Thyroid gland (tissue), 4 donors: ENCODE measurements around the gene PARD3.

Source experiments
- POLR2A ChIP-seq, 2 donors: fragments of 450-650 bp; IDR thresholded peaks; one replicate each; pipeline ENCODE4 v1.6.1; 2017; ENCODE audit warnings: antibody characterized with exemption in 2 of 2, mild to moderate bottlenecking in 2 of 2, moderate library complexity in 1 of 2
- TF ChIP-seq, protein P1 (sequence below), 6 experiments: fragments of 200-600 bp in 3 of 6; fragments of 450-650 bp in 3 of 6; sonication (generic) in 3 of 6; IDR thresholded peaks; one replicate each; pipeline ENCODE4 v1.5.1; 2016 to 2019; ENCODE audit warnings: antibody characterized with exemption in 6 of 6, mild to moderate bottlenecking in 2 of 6, inconsistent platforms in 1 of 6, moderate library complexity in 1 of 6

GRCh38 chr10:34587002-34587679 is 228.0 kb downstream of the PARD3 start:
- TF ChIP-seq, protein P1, sequence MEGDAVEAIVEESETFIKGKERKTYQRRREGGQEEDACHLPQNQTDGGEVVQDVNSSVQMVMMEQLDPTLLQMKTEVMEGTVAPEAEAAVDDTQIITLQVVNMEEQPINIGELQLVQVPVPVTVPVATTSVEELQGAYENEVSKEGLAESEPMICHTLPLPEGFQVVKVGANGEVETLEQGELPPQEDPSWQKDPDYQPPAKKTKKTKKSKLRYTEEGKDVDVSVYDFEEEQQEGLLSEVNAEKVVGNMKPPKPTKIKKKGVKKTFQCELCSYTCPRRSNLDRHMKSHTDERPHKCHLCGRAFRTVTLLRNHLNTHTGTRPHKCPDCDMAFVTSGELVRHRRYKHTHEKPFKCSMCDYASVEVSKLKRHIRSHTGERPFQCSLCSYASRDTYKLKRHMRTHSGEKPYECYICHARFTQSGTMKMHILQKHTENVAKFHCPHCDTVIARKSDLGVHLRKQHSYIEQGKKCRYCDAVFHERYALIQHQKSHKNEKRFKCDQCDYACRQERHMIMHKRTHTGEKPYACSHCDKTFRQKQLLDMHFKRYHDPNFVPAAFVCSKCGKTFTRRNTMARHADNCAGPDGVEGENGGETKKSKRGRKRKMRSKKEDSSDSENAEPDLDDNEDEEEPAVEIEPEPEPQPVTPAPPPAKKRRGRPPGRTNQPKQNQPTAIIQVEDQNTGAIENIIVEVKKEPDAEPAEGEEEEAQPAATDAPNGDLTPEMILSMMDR (IDR thresholded peaks at IDR 0.05): no peak
- no peak for TF ChIP-seq POLR2A (IDR thresholded peaks at IDR 0.05)
